Heart left ventricle (tissue), 16 donors: Measurements from ENCODE around the gene KCNMA1. TPM values are rescaled to one million over a fixed set of nuclear protein-coding genes. Genes with fewer than 3 reads are reported as not detected.

Experiments used
- ATAC-seq, 4 donors: fragments of 200-7000 bp; cut with Tn5 transposase; one replicate each; pipeline ENCODE4 v1.9.1; 2020 to 2022; ENCODE audit warnings: moderate library complexity in 4 of 4, mild to moderate bottlenecking in 3 of 4, moderate number of reproducible peaks in 1 of 4
- DNase-seq, 5 donors: peaks; one replicate each; pipeline ENCODE4 v3.0.0-alpha.2; 2020
- H3K27ac ChIP-seq, 12 donors: fragments of 200-600 bp; sonication (generic) in 4 of 12; one replicate each; pipeline versions ENCODE4 v1.5.0 to v1.8.0; 2016 to 2022; ENCODE audit warnings: mild to moderate bottlenecking in 2 of 12
- H3K27me3 ChIP-seq, 9 donors: fragments of 200-600 bp; sonication (generic) in 2 of 9; one replicate each; pipeline versions ENCODE4 v1.5.1 to v1.8.0; 2016 to 2022; ENCODE audit warnings: mild to moderate bottlenecking in 3 of 9
- H3K36me3 ChIP-seq, 9 donors: fragments of 200-600 bp; sonication (generic) in 2 of 9; one replicate each; pipeline versions ENCODE4 v1.5.0 to v1.8.0; 2018 to 2022; ENCODE audit warnings: mild to moderate bottlenecking in 2 of 9
- H3K4me1 ChIP-seq, 12 donors: fragments of 200-600 bp; sonication (generic) in 4 of 12; one replicate each; pipeline versions ENCODE4 v1.5.0 to v1.8.0; 2016 to 2022; ENCODE audit warnings: mild to moderate bottlenecking in 3 of 12
- H3K4me3 ChIP-seq, 12 donors: fragments of 200-600 bp; sonication (generic) in 4 of 12; one replicate each; pipeline versions ENCODE4 v1.5.0 to v1.8.0; 2017 to 2022; ENCODE audit warnings: mild to moderate bottlenecking in 9 of 12, moderate library complexity in 4 of 12
- H3K9me3 ChIP-seq, 12 donors: fragments of 200-600 bp; sonication (generic) in 4 of 12; one replicate each; pipeline versions ENCODE4 v1.5.0 to v1.8.0; 2016 to 2022; ENCODE audit warnings: mild to moderate bottlenecking in 1 of 12
- CTCF ChIP-seq, 12 donors: fragments of 200-600 bp; sonication (generic) in 4 of 12; IDR thresholded peaks; one replicate each; pipeline versions ENCODE4 v1.5.0 to v1.8.0; 2018 to 2022; ENCODE audit warnings: antibody characterized with exemption in 12 of 12, mild to moderate bottlenecking in 5 of 12
- POLR2A ChIP-seq, 2 donors: fragments of 450-650 bp; IDR thresholded peaks; one replicate each; pipeline ENCODE4 v1.6.1; 2017; ENCODE audit warnings: antibody characterized with exemption in 2 of 2, mild to moderate bottlenecking in 2 of 2, moderate library complexity in 2 of 2
- whole genome bisulfite sequencing, 4 donors: extraction: QIAGEN DNeasy Blood & Tissue Kit in 2 of 4; methylation state at CpG; one replicate each; pipeline versions ENCODE4 v1.1.5 to v1.1.7; 2013 to 2018; 5-methylcytosine and 5-hydroxymethylcytosine counted together
- intact Hi-C, 10 donors: fragments of 100-400 bp; cut with DNase I; formaldehyde crosslinking; loops; one replicate each; pipeline versions ENCODE4 v1.11.1 to v1.14.2; 2022
- polyA plus RNA-seq, 2 donors: library from polyadenylated mRNA; stranded (reverse); fragments of 200-250 nt; gene quantifications; one replicate each; pipeline ENCODE4 v1.2.3, GENCODE V29; 2013
- total RNA-seq, 9 donors: library from RNA; depleted of rRNA in 2 of 9; stranded (reverse); fragments of >200 nt in 2 of 9; fragmentation: NEBNext Ultra II Directional in 3 of 9; extraction: Animal tissue kit (Norgen Biotek cat#: 25700) in 3 of 9; gene quantifications; one replicate each; pipeline versions ENCODE4 v1.1.0 to v1.2.4, GENCODE V29; 2016 to 2023
- donor health status: ischemic (EF 13 %, LVEDD 7.1; RV severe dilation, severe dysfunction).
- donor health status: healthy with polysubstance abuse.
- donor health status: DM: no; HTN: yes; CAD: no.
- donor health status: DM: no; HTN: no; CAD: no.
- donor health status: ischemic (EF 25% LVEDD 6.9; RV normal size, moderate dysfunction).
- donor health status: ischemic (EF 25% LVEDD 5.7; RV mildly dilated, moderate dysfunction).
- donor health status: healthy.
- donor health status: DM: yes; HTN: yes; CAD: no.
- donor health status: ischemic (EF 35%, LVEDD 5.7; RV mildly dilated, moderate dysfunction).
- donor health status: nonischemic (EF 11% LVEDD 7.7; RV severe dilation, severe dysfunction).
- donor health status: DM: yes; HTN: yes; CAD: no.
- donor health status: PGD.
- donor health status: ischemic (EF 29% LVEDD 5.4; RV normal size, mild dysfunction).
- donor health status: nonischemic (EF 23%, LVEDD 6.1; RV moderate dilation, normal function).

The KCNMA1 gene
- total and polyA plus RNA-seq, 11 donors: 0.39 to 8.7 (median 1.7) TPM

- DNase-seq (no peak), ATAC-seq (no peak)
- Histone ChIP-seq H3K4me3 (no peak overlapping the region), H3K27ac (no peak overlapping the region), H3K4me1 (no peaks in the 10 kb centered on the region), H3K36me3 (no peaks in the 10 kb centered on the region), H3K27me3 (no peaks in the 10 kb centered on the region), H3K9me3 (no peaks in the 10 kb centered on the region)
- TF ChIP-seq POLR2A (IDR thresholded peaks at IDR 0.05): no peak
- TF ChIP-seq CTCF (IDR thresholded peaks at IDR 0.05): no peak
- intact Hi-C loops: no loop called here
- 89 to 94% (median 90%) methylated on average over 1 of the region's 1 CpG for WGBS, 4 donors
These were observed 287.5 kb downstream of the KCNMA1 start for GRCh38 chr10:77350134-77350533.

- Histone ChIP-seq H3K4me1 (no peaks in the 10 kb centered on the region), H3K27me3 (no peaks in the 10 kb centered on the region), H3K9me3 (no peaks in the 10 kb centered on the region), H3K36me3 (no peaks in the 10 kb centered on the region), H3K27ac (no peak overlapping the region), H3K4me3 (no peak overlapping the region)
- DNase-seq (no peak), ATAC-seq (no peak)
- no peak for TF ChIP-seq CTCF (IDR thresholded peaks at IDR 0.05)
- no peak for TF ChIP-seq POLR2A (IDR thresholded peaks at IDR 0.05)
- intact Hi-C loops: no loop called here
- WGBS, 4 donors: 79 to 80% (median 79%) methylated on average over 2 of the region's 2 CpGs
These were observed 288.4 kb downstream of the KCNMA1 start for GRCh38 chr10:77349226-77349625.

GRCh38 chr10:77348751-77349150, 288.9 kb downstream of the KCNMA1 start:
- Histone ChIP-seq H3K4me1 (no peaks in the 10 kb centered on the region), H3K4me3 (no peak overlapping the region), H3K27ac (peak overlapping the region in 1 of 12 donors; percentile 21), H3K9me3 (no peaks in the 10 kb centered on the region), H3K27me3 (no peaks in the 10 kb centered on the region), H3K36me3 (no peaks in the 10 kb centered on the region)
- WGBS, 4 donors: 80 to 86% (median 84%) methylated on average over 2 of the region's 2 CpGs
- TF ChIP-seq CTCF (IDR thresholded peaks at IDR 0.05) (no peak), POLR2A (IDR thresholded peaks at IDR 0.05) (no peak)
- intact Hi-C loops: no loop called here
- ATAC-seq (no peak), DNase-seq (no peak)

DNA sequence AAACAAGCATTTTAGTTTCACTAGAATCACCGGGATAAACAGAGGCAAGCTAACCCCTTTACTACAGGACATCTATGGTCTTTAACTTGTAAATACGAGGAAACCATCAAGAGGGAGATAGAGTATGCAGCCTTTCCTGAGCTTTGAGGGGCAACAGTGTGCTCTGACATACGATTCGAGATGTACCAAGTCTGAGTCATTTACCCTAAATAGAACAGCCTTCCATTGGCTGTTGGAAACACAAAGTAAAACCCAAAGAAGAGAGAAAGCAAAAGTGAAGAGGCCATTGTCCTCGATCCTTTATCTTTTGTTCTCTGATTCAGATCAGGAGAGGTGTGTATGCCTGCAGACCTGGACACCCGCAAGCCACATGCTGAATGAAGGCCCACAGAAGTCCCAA, 289.5 kb downstream of the KCNMA1 start:
- intact Hi-C loops: no loop called here
- TF ChIP-seq POLR2A (IDR thresholded peaks at IDR 0.05): no peak
- no peak for TF ChIP-seq CTCF (IDR thresholded peaks at IDR 0.05)
- H3K9me3 ChIP-seq: no peaks in the 10 kb centered on the region
- H3K27me3 ChIP-seq: no peaks in the 10 kb centered on the region
- 74 to 88% (median 78%) methylated on average over 6 of the region's 6 CpGs for WGBS, 4 donors
- H3K36me3 ChIP-seq: no peaks in the 10 kb centered on the region
- DNase-seq (no peak), ATAC-seq (no peak)
- H3K27ac ChIP-seq: no peak overlapping the region
- H3K4me3 ChIP-seq: no peak overlapping the region
- no peaks in the 10 kb centered on the region for H3K4me1 ChIP-seq
